HG03575 (cell line): ENCODE results near the gene APPL2.

ENCODE experiments used
- ATAC-seq: cut with Tn5 transposase; IDR thresholded peaks from one replicate; pipeline ENCODE4 v1.9.1; 2021; ENCODE audit not compliant: unreplicated experiment, insufficient number of reproducible peaks, low FRiP score; ENCODE audit errors: extremely low read depth

Gene APPL2

GRCh38 chr12:105166736-105167135, 69.2 kb downstream of the APPL2 start:
- ATAC-seq: no peak

GRCh38 chr12:105164068-105164467, 71.9 kb downstream of the APPL2 start:
- ATAC-seq: no peak

DNA sequence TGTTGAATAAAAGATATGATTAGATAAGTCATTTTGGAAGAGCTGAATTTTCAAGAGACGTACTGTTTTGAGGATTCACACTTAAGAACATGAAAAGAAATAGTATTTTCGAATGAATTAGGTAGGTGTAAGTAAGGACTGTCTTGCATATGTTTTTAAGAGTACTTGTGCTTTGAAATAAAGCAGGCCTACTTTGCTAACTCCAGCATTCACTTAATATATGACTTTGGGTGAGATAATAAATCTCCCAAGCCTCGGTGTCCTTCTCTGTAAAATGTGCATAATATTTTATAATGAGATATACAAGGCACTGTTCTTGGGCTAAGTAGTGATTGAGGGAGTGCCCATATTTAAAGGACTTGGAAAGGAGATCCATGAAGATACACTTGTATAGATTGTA, 73.8 kb downstream of the APPL2 start:
- no peak for ATAC-seq

DNA sequence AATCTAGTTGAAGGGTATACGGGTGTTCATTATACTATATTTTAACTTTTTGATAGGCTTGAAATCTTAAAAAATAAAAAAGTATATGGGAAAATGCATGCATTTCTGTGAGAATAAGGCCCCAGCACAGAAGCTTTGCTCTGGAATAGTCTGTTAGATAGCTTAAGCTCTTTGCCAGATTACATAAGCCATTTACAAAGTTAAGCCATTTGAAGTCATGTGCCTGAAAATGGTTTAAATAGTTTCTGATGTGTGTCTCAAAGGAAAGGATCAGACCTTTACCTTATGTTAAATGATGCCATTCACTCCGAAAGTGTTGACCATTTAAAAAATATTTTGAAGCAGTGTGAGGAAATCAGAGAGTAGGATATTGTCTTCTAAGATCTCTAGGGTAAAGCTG, 77.1 kb downstream of the APPL2 start:
- ATAC-seq: no peak

GRCh38 chr12:105157606-105158005, 78.4 kb downstream of the APPL2 start:
- no peak for ATAC-seq

DNA sequence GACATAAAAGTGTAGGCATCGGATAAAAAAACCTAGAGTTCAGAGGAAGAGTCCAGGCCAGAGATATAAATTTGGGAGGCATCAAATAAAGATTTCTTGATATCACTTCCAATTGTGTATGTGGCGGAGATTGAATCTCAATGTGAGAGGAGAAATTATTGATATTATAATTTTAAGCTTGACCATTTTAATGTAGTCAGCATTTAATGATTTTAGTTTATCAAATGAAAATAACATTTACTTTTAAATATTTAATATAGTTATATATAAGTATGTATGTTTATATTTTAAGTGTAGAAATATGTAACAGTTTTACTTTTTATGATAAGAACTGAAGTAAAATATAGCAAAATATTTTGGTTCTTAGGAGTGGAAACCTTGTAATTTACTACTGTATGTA, 79.7 kb downstream of the APPL2 start:
- ATAC-seq: no peak

DNA sequence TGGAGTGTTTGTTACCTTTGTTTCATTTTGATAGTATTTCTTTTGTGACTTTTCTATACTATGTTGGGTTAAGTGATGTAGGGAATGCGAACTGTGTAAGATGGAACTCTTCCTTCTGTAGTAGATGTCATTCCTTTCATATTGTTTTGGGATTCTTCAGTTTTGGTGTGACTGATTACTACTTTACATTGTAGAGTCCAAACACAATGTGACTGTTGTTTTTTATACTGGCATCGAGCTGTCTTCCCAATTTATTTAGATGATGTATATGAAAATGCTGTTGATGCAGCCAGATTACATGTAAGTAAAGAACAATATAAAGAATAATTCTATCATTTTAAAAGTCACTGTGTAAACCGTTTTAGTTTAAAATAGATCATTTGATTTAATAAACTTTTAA, 93.7 kb downstream of the APPL2 start:
- no peak for ATAC-seq

- no peak for ATAC-seq
Observed at GRCh38 chr12:105141320-105141922, 94.6 kb downstream of the APPL2 start.

DNA sequence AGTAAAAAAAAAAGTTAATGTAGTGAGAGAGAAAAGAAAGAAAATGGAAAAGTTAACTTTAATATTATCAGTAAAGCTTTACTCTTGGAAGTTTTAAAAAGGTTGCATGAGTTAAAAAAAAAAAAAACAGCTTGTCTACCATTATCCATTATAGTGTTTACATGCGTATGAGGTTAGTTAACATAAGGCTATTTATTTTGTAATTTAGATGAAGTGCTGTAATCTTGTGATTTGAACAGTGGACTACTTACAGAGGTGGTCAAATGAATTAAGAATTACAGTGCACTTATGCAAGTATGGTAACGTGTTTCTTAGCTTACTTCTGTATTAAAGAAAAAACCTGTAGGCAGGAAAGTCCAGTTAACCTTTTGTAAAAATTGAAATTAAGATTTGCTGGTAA, 97.7 kb downstream of the APPL2 start:
- ATAC-seq: no peak
